Hepatocyte (in vitro differentiated cells): ENCODE data around the gene RNU4-1. TPM values are rescaled to one million over a fixed set of nuclear protein-coding genes. Genes with fewer than 3 reads are reported as not detected.
A peak's percentile ranks its signal among the peaks of the same experiment; 100 is the strongest.

ENCODE experiments used
- DNase-seq: peaks from one replicate; pipeline ENCODE4 v3.0.0-alpha.2; 2016; ENCODE audit warnings: low spot score
- H2AFZ ChIP-seq: fragments of 200-600 bp; sonication (generic); 2 replicates; pipeline ENCODE4 v1.6.0; 2016; ENCODE audit warnings: antibody characterized with exemption, mild to moderate bottlenecking
- H3K27ac ChIP-seq: fragments of 200-600 bp; sonication (generic); 2 replicates; pipeline ENCODE4 v1.5.1; 2016; ENCODE audit warnings: mild to moderate bottlenecking
- H3K27me3 ChIP-seq: fragments of 200-600 bp; sonication (generic); 2 replicates; pipeline ENCODE4 v1.6.1; 2016
- H3K36me3 ChIP-seq: fragments of 200-600 bp; sonication (generic); replicated peaks from 2 replicates; pipeline ENCODE4 v1.5.1; 2016; ENCODE audit warnings: low read depth; ENCODE audit not compliant: insufficient read depth
- H3K4me1 ChIP-seq: fragments of 200-600 bp; sonication (generic); 2 replicates; pipeline ENCODE4 v1.5.1; 2016; ENCODE audit warnings: mild to moderate bottlenecking, moderate library complexity; ENCODE audit not compliant: insufficient read depth
- H3K4me2 ChIP-seq: fragments of 200-600 bp; sonication (generic); 2 replicates; pipeline ENCODE4 v1.6.0; 2016
- H3K4me3 ChIP-seq: fragments of 200-600 bp; sonication (generic); 2 replicates; pipeline ENCODE4 v1.5.1; 2016; ENCODE audit warnings: mild to moderate bottlenecking
- H3K79me2 ChIP-seq: fragments of 200-600 bp; sonication (generic); 2 replicates; pipeline ENCODE4 v1.6.0; 2017; ENCODE audit warnings: mild to moderate bottlenecking
- H3K9me2 ChIP-seq: fragments of 200-600 bp; sonication (generic); replicated peaks from 2 replicates; pipeline ENCODE4 v1.6.0; 2017; ENCODE audit warnings: mild to moderate bottlenecking; ENCODE audit not compliant: insufficient read depth
- H3K9me3 ChIP-seq: fragments of 200-600 bp; sonication (generic); 2 replicates; pipeline ENCODE4 v1.5.1; 2016; ENCODE audit warnings: low read depth, mild to moderate bottlenecking
- H4K20me1 ChIP-seq: fragments of 200-600 bp; sonication (generic); 2 replicates; pipeline ENCODE4 v1.6.0; 2016; ENCODE audit warnings: mild to moderate bottlenecking; ENCODE audit not compliant: insufficient read depth, poor library complexity, severe bottlenecking
- EZH2 ChIP-seq: fragments of 200-600 bp; sonication (generic); IDR thresholded peaks from 2 replicates; pipeline ENCODE4 v1.6.1; 2016; ENCODE audit warnings: antibody characterized with exemption, mild to moderate bottlenecking, borderline replicate concordance
- EZH2phosphoT487 ChIP-seq: fragments of 200-600 bp; sonication (generic); IDR thresholded peaks from one replicate; pipeline ENCODE4 v1.6.1; 2018; ENCODE audit warnings: antibody characterized with exemption, mild to moderate bottlenecking, low read depth, moderate library complexity; ENCODE audit not compliant: unreplicated experiment, severe bottlenecking
- WGBS: methylation state at CpG from one replicate; pipeline ENCODE4 v1.1.6; 2016; ENCODE audit warnings: low lambda C conversion rate; ENCODE audit errors: missing lambda C conversion rate; 5-methylcytosine and 5-hydroxymethylcytosine counted together
- polyA plus RNA-seq: library from polyadenylated mRNA; unstranded; fragments of >200 nt; fragmentation: Nextera tagmentation; extraction: Ambion mirVana; gene quantifications from 2 replicates; pipeline ENCODE4 v1.2.1, GENCODE V29; 2016
- total RNA-seq: library from RNA; depleted of rRNA; stranded (reverse); fragments of >200 nt; gene quantifications from 2 replicates; pipeline ENCODE4 v1.2.3, GENCODE V29; 2014
- TF ChIP-seq, protein P1 (sequence below): fragments of 200-600 bp; sonication (generic); IDR thresholded peaks from 2 replicates; pipeline ENCODE4 v1.5.1; 2016; ENCODE audit warnings: antibody characterized with exemption, mild to moderate bottlenecking; ENCODE audit not compliant: poor library complexity

Gene RNU4-1
- total and polyA plus RNA-seq, 2 experiments from 2014 or later: under 0.01 TPM; not detected in 1

DNA sequence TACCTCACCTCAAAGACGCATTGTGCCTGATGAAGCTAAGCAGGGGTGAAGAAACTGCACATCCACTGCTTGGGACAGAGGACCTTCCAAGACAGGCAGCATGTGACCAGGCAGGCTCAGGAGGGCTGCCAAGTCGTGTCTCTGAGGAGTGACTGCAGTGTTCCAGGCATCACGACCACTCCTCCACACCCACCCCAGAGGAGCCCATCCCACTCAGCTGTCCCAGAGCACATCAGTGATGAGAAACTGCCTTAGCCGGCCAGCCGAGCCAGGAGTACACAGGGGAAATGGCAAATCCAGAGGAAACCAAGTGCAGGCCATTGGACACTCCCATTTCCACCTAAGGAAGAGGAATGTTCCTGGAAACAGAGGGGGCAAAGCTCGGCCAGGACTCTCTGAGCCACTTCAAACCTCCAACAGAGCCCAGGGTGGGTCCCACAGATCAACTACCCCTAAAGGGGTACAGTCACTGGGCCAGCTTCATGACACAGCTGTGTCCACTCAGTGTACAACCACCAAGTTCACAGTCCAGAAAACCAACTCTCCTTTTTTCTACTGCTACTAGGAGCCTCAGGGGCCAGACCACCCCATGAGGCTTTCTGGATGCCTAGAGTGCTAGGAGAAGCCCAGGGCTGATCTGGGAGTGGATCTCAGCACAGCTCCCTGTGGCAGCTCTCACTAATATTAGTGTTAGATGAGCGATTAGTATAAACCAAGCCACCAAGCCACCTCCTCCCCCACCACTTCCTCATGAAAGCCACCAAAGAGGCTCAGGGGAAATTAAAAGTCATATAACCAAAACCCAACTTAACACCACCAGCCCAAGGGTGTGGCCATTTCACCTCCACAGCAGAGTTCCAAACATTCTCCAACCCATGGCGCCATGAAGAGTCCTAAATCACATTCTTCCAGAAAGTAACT, 42.9 kb downstream of the RNU4-1 start:
- no peak for DNase-seq
- H3K36me3 ChIP-seq: no peaks in the 10 kb centered on the region
- H3K27ac ChIP-seq: peak overlapping the region; percentile 31
- H3K4me3 ChIP-seq: no peak overlapping the region
- H3K27me3 ChIP-seq: no peaks in the 10 kb centered on the region
- H4K20me1 ChIP-seq: peaks cover 75% of the 10 kb centered on the region
- H3K4me2 ChIP-seq: no peak overlapping the region
- no peaks in the 10 kb centered on the region for H3K9me2 ChIP-seq
- H3K79me2 ChIP-seq: peaks cover 97% of the 10 kb centered on the region
- H2AFZ ChIP-seq: no peak overlapping the region
- WGBS: 77% methylated on average over 8 of the region's 8 CpGs
- H3K4me1 ChIP-seq: peaks cover 29% of the 10 kb centered on the region
- no peaks in the 10 kb centered on the region for H3K9me3 ChIP-seq
- no peak for TF ChIP-seq EZH2phosphoT487
- TF ChIP-seq EZH2: no peak
- TF ChIP-seq, protein P1, sequence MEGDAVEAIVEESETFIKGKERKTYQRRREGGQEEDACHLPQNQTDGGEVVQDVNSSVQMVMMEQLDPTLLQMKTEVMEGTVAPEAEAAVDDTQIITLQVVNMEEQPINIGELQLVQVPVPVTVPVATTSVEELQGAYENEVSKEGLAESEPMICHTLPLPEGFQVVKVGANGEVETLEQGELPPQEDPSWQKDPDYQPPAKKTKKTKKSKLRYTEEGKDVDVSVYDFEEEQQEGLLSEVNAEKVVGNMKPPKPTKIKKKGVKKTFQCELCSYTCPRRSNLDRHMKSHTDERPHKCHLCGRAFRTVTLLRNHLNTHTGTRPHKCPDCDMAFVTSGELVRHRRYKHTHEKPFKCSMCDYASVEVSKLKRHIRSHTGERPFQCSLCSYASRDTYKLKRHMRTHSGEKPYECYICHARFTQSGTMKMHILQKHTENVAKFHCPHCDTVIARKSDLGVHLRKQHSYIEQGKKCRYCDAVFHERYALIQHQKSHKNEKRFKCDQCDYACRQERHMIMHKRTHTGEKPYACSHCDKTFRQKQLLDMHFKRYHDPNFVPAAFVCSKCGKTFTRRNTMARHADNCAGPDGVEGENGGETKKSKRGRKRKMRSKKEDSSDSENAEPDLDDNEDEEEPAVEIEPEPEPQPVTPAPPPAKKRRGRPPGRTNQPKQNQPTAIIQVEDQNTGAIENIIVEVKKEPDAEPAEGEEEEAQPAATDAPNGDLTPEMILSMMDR: no peak

DNA sequence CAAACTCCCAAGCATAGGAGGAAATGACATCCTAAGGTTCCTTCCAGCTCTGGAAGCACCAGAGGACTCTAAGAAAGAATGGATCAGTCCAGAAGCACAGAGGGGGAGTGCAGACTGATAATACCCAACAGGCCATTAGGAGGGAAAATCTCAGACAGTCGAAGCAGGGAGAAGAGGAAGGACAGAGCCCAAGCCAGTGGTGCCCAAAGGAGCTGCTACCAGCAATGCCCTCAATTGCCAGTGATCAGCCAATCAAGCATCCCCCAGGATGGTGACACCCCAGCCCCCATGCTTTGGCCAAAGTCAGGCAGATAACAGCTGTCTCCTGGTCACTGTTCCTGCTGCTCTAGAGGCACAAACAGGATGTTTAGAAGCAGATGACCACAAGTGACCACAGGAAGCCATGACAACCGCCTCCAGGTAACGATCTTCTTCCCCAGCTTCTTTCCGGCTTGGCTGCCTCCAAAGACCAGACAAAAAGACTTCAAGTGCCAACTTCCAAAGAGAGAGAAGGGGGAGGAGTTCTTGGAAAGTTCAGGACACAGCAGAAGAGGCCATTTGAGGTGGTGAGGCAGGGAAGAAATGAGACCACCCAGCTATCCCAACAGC, 43.7 kb downstream of the RNU4-1 start:
- H3K4me1 ChIP-seq: peaks cover 36% of the 10 kb centered on the region
- no peak overlapping the region for H3K4me3 ChIP-seq
- no peaks in the 10 kb centered on the region for H3K9me3 ChIP-seq
- no peak overlapping the region for H2AFZ ChIP-seq
- no peaks in the 10 kb centered on the region for H3K27me3 ChIP-seq
- H4K20me1 ChIP-seq: peaks cover 69% of the 10 kb centered on the region
- no peak for DNase-seq
- TF ChIP-seq EZH2 (no peak), EZH2phosphoT487 (no peak)
- TF ChIP-seq, protein P1: no peak
- peaks cover 96% of the 10 kb centered on the region for H3K79me2 ChIP-seq
- no peaks in the 10 kb centered on the region for H3K9me2 ChIP-seq
- H3K4me2 ChIP-seq: no peak overlapping the region
- H3K36me3 ChIP-seq: no peaks in the 10 kb centered on the region
- H3K27ac ChIP-seq: peak overlapping the region; percentile 31
- 84% methylated on average over 4 of the region's 4 CpGs for WGBS

DNA sequence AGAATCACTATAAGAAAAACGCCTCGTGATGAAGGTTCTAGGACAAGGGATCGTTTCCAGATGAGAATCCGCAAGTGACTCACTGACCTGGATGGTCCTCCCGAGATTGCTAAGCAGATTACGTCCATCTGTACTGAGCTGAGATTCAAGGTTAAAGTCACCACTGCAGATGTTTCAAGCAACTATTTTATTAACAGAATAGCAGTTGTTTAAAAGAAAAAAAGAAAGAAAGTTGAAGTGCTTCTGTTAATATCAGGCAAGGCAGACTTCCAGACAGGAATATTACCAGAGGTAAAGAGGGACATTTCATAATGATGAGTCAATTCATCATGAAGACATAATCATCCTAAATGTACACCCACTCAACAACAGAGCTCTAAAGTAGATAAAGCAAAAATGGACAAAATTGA, 45.4 kb downstream of the RNU4-1 start:
- H3K4me1 ChIP-seq: peaks cover 47% of the 10 kb centered on the region
- 67% methylated on average over 6 of the region's 6 CpGs for WGBS
- H3K36me3 ChIP-seq: no peaks in the 10 kb centered on the region

More for the DNA sequence above, 45.4 kb downstream of the RNU4-1 start:
- DNase-seq: no peak
- Histone ChIP-seq H3K4me3 (no peak overlapping the region), H3K27ac (peak overlapping the region; percentile 66), H3K27me3 (no peaks in the 10 kb centered on the region), H3K4me2 (peak overlapping the region; percentile 19), H4K20me1 (peaks cover 69% of the 10 kb centered on the region), H2AFZ (no peak overlapping the region), H3K79me2 (peaks cover 95% of the 10 kb centered on the region), H3K9me2 (no peaks in the 10 kb centered on the region), H3K9me3 (no peaks in the 10 kb centered on the region)
- TF ChIP-seq, protein P1: no peak
- no peak for TF ChIP-seq EZH2
- TF ChIP-seq EZH2phosphoT487: no peak
